ENCODE measurements around the gene UVRAG.

DNA sequence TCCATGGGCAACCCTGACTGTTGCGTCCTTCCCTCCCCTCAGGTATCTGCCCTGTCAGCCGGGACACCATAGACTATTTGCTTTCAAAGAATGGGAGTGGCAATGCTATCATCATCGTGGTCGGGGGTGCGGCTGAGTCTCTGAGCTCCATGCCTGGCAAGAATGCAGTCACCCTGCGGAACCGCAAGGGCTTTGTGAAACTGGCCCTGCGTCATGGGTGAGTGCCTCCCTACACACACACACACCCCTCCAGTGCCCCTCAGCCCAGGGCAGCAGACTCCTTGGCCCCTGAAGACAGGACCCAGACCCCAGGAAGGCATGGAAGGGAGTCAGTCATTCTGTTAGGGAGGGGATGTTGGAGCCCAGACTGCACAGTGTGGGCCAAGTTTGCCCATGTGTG is 17.9 kb upstream of the UVRAG start:
- TF ChIP-seq, protein P1, sequence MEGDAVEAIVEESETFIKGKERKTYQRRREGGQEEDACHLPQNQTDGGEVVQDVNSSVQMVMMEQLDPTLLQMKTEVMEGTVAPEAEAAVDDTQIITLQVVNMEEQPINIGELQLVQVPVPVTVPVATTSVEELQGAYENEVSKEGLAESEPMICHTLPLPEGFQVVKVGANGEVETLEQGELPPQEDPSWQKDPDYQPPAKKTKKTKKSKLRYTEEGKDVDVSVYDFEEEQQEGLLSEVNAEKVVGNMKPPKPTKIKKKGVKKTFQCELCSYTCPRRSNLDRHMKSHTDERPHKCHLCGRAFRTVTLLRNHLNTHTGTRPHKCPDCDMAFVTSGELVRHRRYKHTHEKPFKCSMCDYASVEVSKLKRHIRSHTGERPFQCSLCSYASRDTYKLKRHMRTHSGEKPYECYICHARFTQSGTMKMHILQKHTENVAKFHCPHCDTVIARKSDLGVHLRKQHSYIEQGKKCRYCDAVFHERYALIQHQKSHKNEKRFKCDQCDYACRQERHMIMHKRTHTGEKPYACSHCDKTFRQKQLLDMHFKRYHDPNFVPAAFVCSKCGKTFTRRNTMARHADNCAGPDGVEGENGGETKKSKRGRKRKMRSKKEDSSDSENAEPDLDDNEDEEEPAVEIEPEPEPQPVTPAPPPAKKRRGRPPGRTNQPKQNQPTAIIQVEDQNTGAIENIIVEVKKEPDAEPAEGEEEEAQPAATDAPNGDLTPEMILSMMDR (IDR thresholded peaks at IDR 0.05; ENCODE audit: low read length), result no peak
- no peak for TF ChIP-seq EZH2 (IDR thresholded peaks at IDR 0.05; ENCODE audit: borderline replicate concordance, low read length)

All from OCI-LY1 (cell line).